ENCODE results near the gene ZNF385B.

- no peak for TF ChIP-seq ZNF138 (CRISPR knock-in tag; conservative IDR thresholded peaks at IDR 0.05)
- no peak for TF ChIP-seq AR (CRISPR knock-in tag; IDR thresholded peaks at IDR 0.05)
These were observed 110.1 kb downstream of the ZNF385B start for GRCh38 chr2:179751163-179751809.
